IPS DF 19.7 (cell line): Measurements from ENCODE around the gene TMEM139.

Experiments
- DNase-seq: peaks from one replicate; pipeline ENCODE4 v3.0.0-alpha.2; 2013; ENCODE audit warnings: low read depth, low spot score

Gene TMEM139

GRCh38 chr7:143323653-143324052, 38.9 kb downstream of the TMEM139 start:
- DNase-seq, result no peak

DNA sequence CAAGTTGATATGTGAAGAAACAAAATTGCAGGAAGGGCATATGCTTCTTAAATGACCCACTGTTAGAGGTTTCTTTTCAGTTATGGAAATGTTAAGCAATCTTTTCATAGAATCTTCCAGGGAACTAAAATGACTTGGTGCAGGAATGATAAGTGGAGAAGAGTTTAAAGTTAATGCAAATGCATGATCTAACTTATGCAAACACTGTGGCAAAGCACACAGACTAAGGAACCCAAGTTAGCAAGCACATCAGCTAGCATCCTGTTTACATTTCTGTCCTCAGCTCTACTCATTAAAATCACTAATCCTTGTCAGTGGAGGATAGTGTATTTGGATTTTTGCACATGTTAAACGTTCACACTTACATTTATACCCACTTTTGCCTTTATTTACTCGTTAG, 40.5 kb downstream of the TMEM139 start:
- no peak for DNase-seq

GRCh38 chr7:143327903-143328302, 43.1 kb downstream of the TMEM139 start:
- DNase-seq, result no peak

- DNase-seq, result no peak
These were observed 44.9 kb downstream of the TMEM139 start for GRCh38 chr7:143329471-143330170.

DNA sequence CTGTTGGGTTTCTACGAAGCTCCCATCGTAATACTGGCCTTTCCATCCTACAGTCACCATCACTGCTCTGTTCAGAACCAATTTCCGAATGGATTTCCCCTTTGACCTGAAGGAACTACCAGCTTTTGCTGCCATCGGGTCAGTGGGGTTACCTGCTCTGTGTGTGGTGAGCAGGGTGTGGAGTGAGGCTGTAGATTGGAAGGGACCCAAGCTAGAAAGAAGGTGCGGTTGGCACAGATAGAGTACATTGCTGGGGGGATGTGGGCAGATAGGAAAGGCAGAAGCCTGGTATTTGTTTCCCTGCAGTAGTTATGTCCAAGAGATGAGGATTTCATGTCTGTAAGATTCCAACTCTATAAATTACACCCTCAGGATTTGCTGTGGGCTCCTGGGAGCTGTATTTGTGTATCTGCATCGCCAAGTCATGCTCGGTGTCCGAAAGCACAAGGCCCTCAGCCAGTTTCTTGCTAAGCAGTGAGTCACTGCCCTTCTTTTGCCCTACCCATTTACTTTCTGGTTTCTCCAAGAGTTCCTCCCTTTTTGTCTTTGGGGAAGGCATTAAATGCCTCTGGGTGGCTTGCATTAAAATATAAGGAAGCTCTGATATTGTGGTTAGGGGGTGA, 46.5 kb downstream of the TMEM139 start:
- DNase-seq, result no peak

DNA sequence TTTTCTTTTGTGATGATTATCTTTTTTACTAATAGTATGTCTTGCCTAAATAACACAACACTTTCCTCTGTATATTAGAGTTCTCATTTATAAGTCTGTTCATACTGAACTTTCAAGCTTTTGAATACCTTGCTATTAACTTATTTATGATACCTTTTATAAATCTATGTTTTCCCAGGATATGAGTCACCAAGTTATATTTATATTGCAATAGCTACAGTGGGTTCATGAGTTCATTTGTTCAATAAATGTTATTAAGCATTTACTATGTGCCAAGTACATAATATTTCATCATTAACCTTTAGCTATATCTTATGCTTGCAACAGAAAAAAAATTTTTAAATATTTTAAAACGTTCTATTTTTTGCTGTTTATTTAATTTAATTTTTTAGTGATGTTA, 49.5 kb downstream of the TMEM139 start:
- no peak for DNase-seq

DNA sequence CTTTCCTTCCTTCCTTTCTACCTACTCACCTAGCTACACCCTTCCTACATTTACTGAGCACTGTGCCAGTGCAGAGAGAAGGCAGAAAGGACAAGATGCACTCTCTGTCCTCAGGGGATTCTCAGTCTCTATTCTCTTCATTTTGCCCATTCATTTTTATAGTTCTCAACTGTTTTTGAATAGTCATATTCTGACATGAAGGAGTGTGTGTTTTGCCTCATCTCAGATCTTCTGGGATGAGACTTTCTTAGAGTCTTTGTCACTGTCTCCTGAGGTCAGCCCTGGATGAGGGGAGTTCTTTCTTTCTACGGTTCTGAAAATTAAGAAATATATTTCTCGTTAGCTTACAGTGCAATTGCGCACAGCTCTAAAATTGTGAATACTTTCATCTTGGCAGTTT, 52.5 kb downstream of the TMEM139 start:
- DNase-seq, result no peak
